Trophoblast cell (in vitro differentiated cells and primary cell): ENCODE measurements around the gene ID2.

Experiments
- DNase-seq, 2 donors: peaks; one replicate each; pipeline ENCODE4 v3.0.0-alpha.2; 2016
- H2AFZ ChIP-seq: 2 replicates; pipeline ENCODE4 v1.6.1; 2013; ENCODE audit warnings: low read length, moderate library complexity, mild to moderate bottlenecking; ENCODE audit not compliant: insufficient read depth, poor library complexity
- H2AK5ac ChIP-seq: 2 replicates; pipeline ENCODE4 v1.6.1; 2013; ENCODE audit warnings: mild to moderate bottlenecking, low read length
- H2BK120ac ChIP-seq: 2 replicates; pipeline ENCODE4 v1.6.1; 2013; ENCODE audit warnings: low read length, mild to moderate bottlenecking, moderate library complexity; ENCODE audit not compliant: insufficient read depth, poor library complexity
- H2BK12ac ChIP-seq: 2 replicates; pipeline ENCODE4 v1.6.1; 2013; ENCODE audit warnings: mild to moderate bottlenecking, low read length, moderate library complexity
- H2BK5ac ChIP-seq: 2 replicates; pipeline ENCODE4 v1.6.1; 2013; ENCODE audit warnings: low read length, low read depth, moderate library complexity, mild to moderate bottlenecking; ENCODE audit not compliant: poor library complexity
- H3K14ac ChIP-seq: 2 replicates; pipeline ENCODE4 v1.6.1; 2013; ENCODE audit warnings: mild to moderate bottlenecking, low read length
- H3K18ac ChIP-seq: 2 replicates; pipeline ENCODE4 v1.6.1; 2013; ENCODE audit warnings: mild to moderate bottlenecking, low read length
- H3K23ac ChIP-seq: 2 replicates; pipeline ENCODE4 v1.6.1; 2013; ENCODE audit warnings: low read length
- H3K27ac ChIP-seq: 2 replicates; pipeline ENCODE4 v1.5.1; 2013; ENCODE audit warnings: low read depth, mild to moderate bottlenecking, inconsistent platforms, low read length, moderate library complexity
- H3K27me3 ChIP-seq: 2 replicates; pipeline ENCODE4 v1.6.1; 2013; ENCODE audit warnings: inconsistent platforms, mild to moderate bottlenecking, low read length, moderate library complexity; ENCODE audit not compliant: insufficient read depth
- H3K36me3 ChIP-seq, 2 experiments: 1 replicate in 1 of 2; 2 replicates in 1 of 2; pipeline ENCODE4 v1.6.1; 2013; ENCODE audit warnings: low read length in 2 of 2, mild to moderate bottlenecking in 2 of 2, moderate library complexity in 1 of 2; ENCODE audit not compliant: insufficient read depth in 2 of 2, control insufficient read depth in 1 of 2
- H3K4ac ChIP-seq: 2 replicates; pipeline ENCODE4 v1.6.1; 2013; ENCODE audit warnings: low read depth, mild to moderate bottlenecking, low read length, moderate library complexity
- H3K4me1 ChIP-seq, 2 experiments: 1 replicate in 1 of 2; 2 replicates in 1 of 2; pipeline ENCODE4 v1.6.1; 2013; ENCODE audit warnings: low read length in 2 of 2, mild to moderate bottlenecking in 2 of 2, moderate library complexity in 1 of 2; ENCODE audit not compliant: insufficient read depth in 2 of 2, control insufficient read depth in 1 of 2
- H3K4me2 ChIP-seq: 2 replicates; pipeline ENCODE4 v1.6.1; 2013; ENCODE audit warnings: inconsistent platforms, mild to moderate bottlenecking, low read length, moderate library complexity
- H3K4me3 ChIP-seq: 2 replicates; pipeline ENCODE4 v1.5.1; 2013; ENCODE audit warnings: mild to moderate bottlenecking, low read depth, low read length, inconsistent platforms
- H3K79me1 ChIP-seq: one replicate; pipeline ENCODE4 v1.6.1; 2013; ENCODE audit warnings: low read length
- H3K79me2 ChIP-seq: 2 replicates; pipeline ENCODE4 v1.6.1; 2013; ENCODE audit warnings: low read length, mild to moderate bottlenecking; ENCODE audit not compliant: control insufficient read depth, insufficient read depth, poor library complexity
- H3K9ac ChIP-seq: 2 replicates; pipeline ENCODE4 v1.6.1; 2013; ENCODE audit warnings: mild to moderate bottlenecking, low read length
- H3K9me3 ChIP-seq: 2 replicates; pipeline ENCODE4 v1.6.1; 2013; ENCODE audit warnings: low read depth, mild to moderate bottlenecking, control low read depth, inconsistent platforms, low read length; ENCODE audit not compliant: insufficient read depth
- H4K12ac ChIP-seq: 2 replicates; pipeline ENCODE4 v1.6.1; 2013; ENCODE audit warnings: low read depth, mild to moderate bottlenecking, low read length, moderate library complexity
- H4K8ac ChIP-seq: 2 replicates; pipeline ENCODE4 v1.6.1; 2013; ENCODE audit warnings: low read depth, mild to moderate bottlenecking, low read length, moderate library complexity
- H4K91ac ChIP-seq: one replicate; pipeline ENCODE4 v1.6.1; 2013; ENCODE audit warnings: low read depth, mild to moderate bottlenecking, low read length, moderate library complexity
- WGBS: extraction: QIAGEN DNeasy Blood & Tissue Kit; methylation state at CpG from one replicate; pipeline ENCODE4 v1.1.7; 2013; ENCODE audit warnings: missing lambda C conversion rate; ENCODE audit not compliant: insufficient read length, insufficient coverage; ENCODE audit errors: extremely low coverage; 5-methylcytosine and 5-hydroxymethylcytosine counted together

ID2 gene

GRCh38 chr2:8714283-8714682 lies 32.4 kb downstream of the ID2 start:
- Histone ChIP-seq H3K4me3 (no peak overlapping the region), H3K4ac (no peak overlapping the region), H3K27me3 (no peaks in the 10 kb centered on the region), H4K8ac (no peak overlapping the region), H4K12ac (no peak overlapping the region), H3K23ac (no peak overlapping the region), H4K91ac (no peak overlapping the region), H3K4me2 (no peak overlapping the region), H3K4me1 (no peaks in the 10 kb centered on the region), H3K36me3 (no peaks in the 10 kb centered on the region), H3K14ac (no peak overlapping the region), H2BK120ac (no peak overlapping the region), H3K9me3 (peaks cover 2% of the 10 kb centered on the region), H3K27ac (no peak overlapping the region), H2BK12ac (no peak overlapping the region), H2AFZ (no peak overlapping the region), H2AK5ac (no peak overlapping the region), H3K9ac (no peak overlapping the region), H3K18ac (no peak overlapping the region), H2BK5ac (no peak overlapping the region), H3K79me2 (no peaks in the 10 kb centered on the region), H3K79me1 (no peaks in the 10 kb centered on the region)
- DNase-seq = no peak
- WGBS = no CpG with 5 or more reads among the region's 7 CpGs

GRCh38 chr2:8714971-8715370 lies 33.1 kb downstream of the ID2 start:
- no peak overlapping the region for H2BK5ac ChIP-seq
- WGBS = no CpG with 5 or more reads among the region's 5 CpGs
- H2BK12ac ChIP-seq = no peak overlapping the region
- no peaks in the 10 kb centered on the region for H3K27me3 ChIP-seq
- H3K4me2 ChIP-seq = no peak overlapping the region
- no peak overlapping the region for H2BK120ac ChIP-seq
- no peaks in the 10 kb centered on the region for H3K9me3 ChIP-seq
- H4K12ac ChIP-seq = no peak overlapping the region
- H2AK5ac ChIP-seq = no peak overlapping the region
- no peak for DNase-seq
- H3K4me3 ChIP-seq = no peak overlapping the region
- no peaks in the 10 kb centered on the region for H3K4me1 ChIP-seq
- no peak overlapping the region for H3K4ac ChIP-seq
- H3K14ac ChIP-seq = no peak overlapping the region
- no peaks in the 10 kb centered on the region for H3K36me3 ChIP-seq
- no peak overlapping the region for H4K8ac ChIP-seq
- H3K18ac ChIP-seq = no peak overlapping the region
- H4K91ac ChIP-seq = no peak overlapping the region
- no peak overlapping the region for H3K9ac ChIP-seq
- no peaks in the 10 kb centered on the region for H3K79me2 ChIP-seq
- no peak overlapping the region for H2AFZ ChIP-seq
- no peak overlapping the region for H3K27ac ChIP-seq
- no peaks in the 10 kb centered on the region for H3K79me1 ChIP-seq
- H3K23ac ChIP-seq = no peak overlapping the region

GRCh38 chr2:8719528-8719927 lies 37.7 kb downstream of the ID2 start:
- Histone ChIP-seq H3K27me3 (no peaks in the 10 kb centered on the region), H3K4me2 (no peak overlapping the region), H3K4me1 (no peaks in the 10 kb centered on the region), H3K79me1 (no peaks in the 10 kb centered on the region), H3K4me3 (no peak overlapping the region), H3K23ac (no peak overlapping the region), H2BK120ac (no peak overlapping the region), H4K12ac (no peak overlapping the region), H3K27ac (no peak overlapping the region), H2BK5ac (no peak overlapping the region), H3K14ac (no peak overlapping the region), H2BK12ac (no peak overlapping the region), H3K9ac (no peak overlapping the region), H2AFZ (no peak overlapping the region), H2AK5ac (no peak overlapping the region), H3K18ac (no peak overlapping the region), H3K9me3 (no peaks in the 10 kb centered on the region), H3K79me2 (no peaks in the 10 kb centered on the region), H3K4ac (no peak overlapping the region), H4K91ac (no peak overlapping the region), H3K36me3 (no peaks in the 10 kb centered on the region), H4K8ac (no peak overlapping the region)
- DNase-seq = peak in 1 of 2 donors; percentile 54
- WGBS = no CpG with 5 or more reads among the region's 3 CpGs

GRCh38 chr2:8720741-8721140 lies 38.9 kb downstream of the ID2 start:
- Histone ChIP-seq H3K9ac (no peak overlapping the region), H3K27me3 (no peaks in the 10 kb centered on the region), H3K79me2 (no peaks in the 10 kb centered on the region), H2BK5ac (no peak overlapping the region), H2BK120ac (no peak overlapping the region), H3K14ac (no peak overlapping the region), H3K36me3 (no peaks in the 10 kb centered on the region), H3K27ac (no peak overlapping the region), H2BK12ac (no peak overlapping the region), H4K8ac (no peak overlapping the region), H3K23ac (no peak overlapping the region), H2AK5ac (no peak overlapping the region), H2AFZ (no peak overlapping the region), H4K91ac (no peak overlapping the region), H3K4me3 (no peak overlapping the region), H4K12ac (no peak overlapping the region), H3K4me1 (no peaks in the 10 kb centered on the region), H3K18ac (no peak overlapping the region), H3K9me3 (no peaks in the 10 kb centered on the region), H3K4me2 (no peak overlapping the region), H3K79me1 (no peaks in the 10 kb centered on the region), H3K4ac (no peak overlapping the region)
- DNase-seq = no peak
- no CpG with 5 or more reads among the region's 3 CpGs for WGBS
